ENCODE results near the gene DGKE.

DNA sequence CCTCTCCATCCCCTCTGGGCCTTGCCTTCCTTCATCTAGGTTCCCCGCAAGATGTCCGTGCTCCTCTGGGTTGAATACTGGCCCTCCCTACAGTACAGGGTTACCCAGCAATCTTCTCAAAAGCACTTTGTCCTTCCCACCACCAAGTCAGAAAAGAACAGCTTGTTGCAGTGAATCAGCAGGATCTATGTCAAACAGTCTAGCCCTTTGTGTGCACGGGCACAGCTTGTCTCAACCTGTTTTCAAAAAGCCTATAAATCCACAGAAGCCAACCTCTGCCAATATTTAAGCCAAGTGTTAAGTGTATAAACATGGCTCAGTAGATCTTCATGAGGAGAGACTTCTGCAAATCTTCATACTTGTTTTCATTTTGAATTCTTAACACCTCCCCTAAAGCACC, 25.4 kb upstream of the DGKE start:
- TF ChIP-seq, protein P1, sequence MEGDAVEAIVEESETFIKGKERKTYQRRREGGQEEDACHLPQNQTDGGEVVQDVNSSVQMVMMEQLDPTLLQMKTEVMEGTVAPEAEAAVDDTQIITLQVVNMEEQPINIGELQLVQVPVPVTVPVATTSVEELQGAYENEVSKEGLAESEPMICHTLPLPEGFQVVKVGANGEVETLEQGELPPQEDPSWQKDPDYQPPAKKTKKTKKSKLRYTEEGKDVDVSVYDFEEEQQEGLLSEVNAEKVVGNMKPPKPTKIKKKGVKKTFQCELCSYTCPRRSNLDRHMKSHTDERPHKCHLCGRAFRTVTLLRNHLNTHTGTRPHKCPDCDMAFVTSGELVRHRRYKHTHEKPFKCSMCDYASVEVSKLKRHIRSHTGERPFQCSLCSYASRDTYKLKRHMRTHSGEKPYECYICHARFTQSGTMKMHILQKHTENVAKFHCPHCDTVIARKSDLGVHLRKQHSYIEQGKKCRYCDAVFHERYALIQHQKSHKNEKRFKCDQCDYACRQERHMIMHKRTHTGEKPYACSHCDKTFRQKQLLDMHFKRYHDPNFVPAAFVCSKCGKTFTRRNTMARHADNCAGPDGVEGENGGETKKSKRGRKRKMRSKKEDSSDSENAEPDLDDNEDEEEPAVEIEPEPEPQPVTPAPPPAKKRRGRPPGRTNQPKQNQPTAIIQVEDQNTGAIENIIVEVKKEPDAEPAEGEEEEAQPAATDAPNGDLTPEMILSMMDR (conservative IDR thresholded peaks at IDR 0.05; ENCODE audit: low read length): no peak
- TF ChIP-seq EZH2phosphoT487 (IDR thresholded peaks at IDR 0.05; ENCODE audit: borderline replicate concordance): no peak

Data from Loucy (cell line).